Upper lobe of right lung (tissue), 1 donor: ENCODE measurements around the gene EIF4E2. TPM values are rescaled to one million over a fixed set of nuclear protein-coding genes. Genes with fewer than 3 reads are reported as not detected.

Source experiments
- ATAC-seq: fragments of 200-7000 bp; cut with Tn5 transposase; one replicate; pipeline ENCODE4 v1.9.1; 2020; ENCODE audit warnings: mild to moderate bottlenecking, moderate library complexity
- DNase-seq: peaks from one replicate; pipeline ENCODE4 v3.0.0-alpha.2; 2020
- H3K27ac ChIP-seq: fragments of 200-600 bp; one replicate; pipeline ENCODE4 v1.8.0; 2022
- H3K27me3 ChIP-seq: fragments of 200-600 bp; one replicate; pipeline ENCODE4 v1.8.0; 2022; ENCODE audit warnings: mild to moderate bottlenecking
- H3K36me3 ChIP-seq: fragments of 200-600 bp; one replicate; pipeline ENCODE4 v1.8.0; 2022
- H3K4me1 ChIP-seq: fragments of 200-600 bp; one replicate; pipeline ENCODE4 v1.8.0; 2022
- H3K4me3 ChIP-seq: fragments of 200-600 bp; one replicate; pipeline ENCODE4 v1.8.0; 2022; ENCODE audit warnings: mild to moderate bottlenecking
- H3K9me3 ChIP-seq: fragments of 200-600 bp; one replicate; pipeline ENCODE4 v1.8.0; 2022
- CTCF ChIP-seq: fragments of 200-600 bp; IDR thresholded peaks from one replicate; pipeline ENCODE4 v1.8.0; 2022; ENCODE audit warnings: antibody characterized with exemption
- intact Hi-C: fragments of 100-400 bp; cut with DNase I; formaldehyde crosslinking; loops from one replicate; pipeline ENCODE4 v1.11.0; 2022
- total RNA-seq: library from RNA; stranded (reverse); fragmentation: NEBNext Ultra II Directional; extraction: Animal tissue kit (Norgen Biotek cat#: 25700); gene quantifications from one replicate; pipeline ENCODE4 v1.2.1, GENCODE V29; 2021
- donor health status: DM: no; HTN: yes; CAD: no; lungs with severe emphysema.

EIF4E2 gene
- total RNA-seq, 1 donor from 2014 or later: 68.0 TPM

- intact Hi-C loops: loop anchor here (10.0 kb wide), 1 partner anchor 619 kb away; no protein-coding TSS in a partner anchor
- Histone ChIP-seq H3K27me3 (peaks cover 69% of the 10 kb centered on the region), H3K9me3 (no peaks in the 10 kb centered on the region), H3K27ac (no peak overlapping the region), H3K36me3 (no peaks in the 10 kb centered on the region), H3K4me3 (no peak overlapping the region), H3K4me1 (peaks cover 15% of the 10 kb centered on the region)
- TF ChIP-seq CTCF: no peak
- no peak for DNase-seq
- ATAC-seq: no peak
These were observed 27.1 kb upstream of the EIF4E2 start for GRCh38 chr2:232523402-232523681.

GRCh38 chr2:232523682-232524597 lies 26.5 kb upstream of the EIF4E2 start:
- DNase-seq (no peak), ATAC-seq (no peak)
- TF ChIP-seq CTCF: no peak
- H3K27ac ChIP-seq: no peak overlapping the region
- H3K27me3 ChIP-seq: peaks cover 69% of the 10 kb centered on the region
- no peaks in the 10 kb centered on the region for H3K9me3 ChIP-seq
- H3K4me3 ChIP-seq: no peak overlapping the region
- intact Hi-C loops: loop anchor here (10.0 kb wide), 1 partner anchor 619 kb away; no protein-coding TSS in a partner anchor
- H3K4me1 ChIP-seq: peaks cover 15% of the 10 kb centered on the region
- H3K36me3 ChIP-seq: no peaks in the 10 kb centered on the region

DNA sequence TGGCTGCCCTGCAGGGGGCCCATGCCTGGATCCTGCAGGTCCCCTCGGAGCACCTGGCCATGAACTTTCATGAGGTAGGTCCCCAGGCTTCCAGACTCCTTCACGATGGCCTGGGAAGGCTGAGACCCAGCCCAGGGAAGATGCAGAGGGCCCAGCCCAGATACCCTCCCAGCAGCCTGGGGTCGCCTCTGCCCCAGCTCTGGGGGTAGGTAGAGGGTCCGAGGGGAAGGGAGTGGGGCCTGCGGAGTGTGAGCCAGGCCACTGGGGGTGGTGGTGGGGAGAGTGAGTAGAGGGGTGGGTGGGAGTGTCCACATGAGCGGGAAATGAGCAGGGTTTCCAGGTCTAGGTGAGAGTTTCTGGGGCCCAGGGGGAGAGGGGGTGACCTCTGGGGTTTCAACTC lies 25.7 kb upstream of the EIF4E2 start:
- H3K4me1 ChIP-seq: peaks cover 15% of the 10 kb centered on the region
- no peaks in the 10 kb centered on the region for H3K36me3 ChIP-seq
- no peak overlapping the region for H3K4me3 ChIP-seq
- ATAC-seq (no peak), DNase-seq (no peak)
- peaks cover 69% of the 10 kb centered on the region for H3K27me3 ChIP-seq
- intact Hi-C loops: loop anchor here (10.0 kb wide), 1 partner anchor 620 kb away; no protein-coding TSS in a partner anchor
- TF ChIP-seq CTCF: no peak
- H3K27ac ChIP-seq: no peak overlapping the region
- no peaks in the 10 kb centered on the region for H3K9me3 ChIP-seq

GRCh38 chr2:232525199-232525598 lies 25.3 kb upstream of the EIF4E2 start:
- H3K27ac ChIP-seq: no peak overlapping the region
- no peak for DNase-seq
- intact Hi-C loops: loop anchor here (10.0 kb wide), 1 partner anchor 620 kb away; no protein-coding TSS in a partner anchor
- H3K36me3 ChIP-seq: no peaks in the 10 kb centered on the region
- TF ChIP-seq CTCF: no peak
- no peak for ATAC-seq
- H3K27me3 ChIP-seq: peaks cover 64% of the 10 kb centered on the region
- no peaks in the 10 kb centered on the region for H3K9me3 ChIP-seq
- H3K4me1 ChIP-seq: peaks cover 15% of the 10 kb centered on the region
- no peak overlapping the region for H3K4me3 ChIP-seq

DNA sequence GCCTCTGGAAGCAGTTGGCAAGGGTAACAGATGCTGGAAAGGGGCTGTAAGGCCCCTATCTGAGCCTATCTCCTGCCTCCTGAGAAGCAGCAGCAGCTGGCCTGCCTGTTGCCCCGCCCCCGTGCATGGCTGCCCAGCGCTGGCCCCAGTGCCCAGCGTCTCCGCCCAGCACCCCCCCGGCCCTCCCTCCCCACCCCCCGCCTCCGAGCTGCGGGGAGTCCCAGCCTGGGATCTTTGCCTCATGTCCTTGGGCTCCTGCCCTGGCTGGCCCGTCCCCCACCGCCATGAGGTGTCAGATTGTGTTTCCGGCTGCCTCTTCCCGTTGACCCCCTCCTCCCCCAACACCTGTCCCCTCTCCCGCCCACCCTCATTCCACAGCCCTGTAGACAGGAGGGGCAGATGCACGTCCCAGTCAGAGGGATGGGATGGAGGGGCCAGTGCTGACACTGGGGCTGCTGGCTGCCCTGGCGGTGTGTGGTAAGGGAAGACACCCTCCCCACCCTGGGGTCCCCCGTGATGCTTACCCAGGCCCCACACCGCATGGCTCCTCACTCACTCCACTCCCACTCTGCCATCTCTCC lies 24.6 kb upstream of the EIF4E2 start, which contains the start of gene CHRND:
CHRND (plus strand) TSS at position 370 of the 581 bp plus-strand sequence; CDS start at position 426, 56 bp downstream.
- H3K36me3 ChIP-seq: no peaks in the 10 kb centered on the region
- H3K4me1 ChIP-seq: peaks cover 15% of the 10 kb centered on the region
- no peak for ATAC-seq
- TF ChIP-seq CTCF: no peak
- H3K4me3 ChIP-seq: no peak within 1 kb of the TSS
- peaks cover 57% of the 10 kb centered on the region for H3K27me3 ChIP-seq
- intact Hi-C loops: loop anchor here (10.0 kb wide), 1 partner anchor 621 kb away; no protein-coding TSS in a partner anchor
- DNase-seq: no peak
- H3K9me3 ChIP-seq: no peaks in the 10 kb centered on the region
- no peak within 1 kb of the TSS for H3K27ac ChIP-seq
